HFF-Myc (cell line): ENCODE results near the gene ACOT8.

Experiments used
- DNase-seq: peaks from one replicate; pipeline ENCODE4 v3.0.0-alpha.2; 2011; ENCODE audit warnings: low read depth; ENCODE audit errors: extremely low read depth
- H3K4me3 ChIP-seq: replicated peaks from 2 replicates; pipeline ENCODE4 v1.5.1; 2011; ENCODE audit warnings: low read depth, mild to moderate bottlenecking, control low read depth, low read length
- TF ChIP-seq, protein P1 (sequence below): IDR thresholded peaks from 2 replicates; pipeline ENCODE4 v1.5.1; 2012; ENCODE audit warnings: mild to moderate bottlenecking, low read depth, low read length, control low read depth; ENCODE audit errors: missing control alignments

ACOT8 gene

DNA sequence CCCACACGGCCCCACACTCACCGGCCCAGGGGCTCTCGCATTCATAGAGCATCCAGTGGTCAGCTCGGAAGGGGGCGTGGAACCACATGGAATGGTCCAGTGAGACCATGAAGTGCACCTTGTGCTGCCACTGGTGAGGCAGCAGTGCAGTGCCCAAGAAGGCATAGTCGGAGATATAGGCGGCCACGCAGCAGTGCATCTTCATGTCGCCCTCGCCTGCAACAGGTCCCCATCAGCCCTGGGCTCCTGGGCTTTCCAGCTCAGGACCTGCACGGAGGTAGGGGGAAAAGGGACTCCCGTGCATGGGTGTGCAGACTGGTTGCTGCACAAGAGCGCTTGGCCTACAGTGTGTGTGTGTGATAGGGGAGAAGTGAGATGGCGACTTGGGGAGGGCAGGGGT, 13.7 kb downstream of the ACOT8 start:
- TF ChIP-seq, protein P1, sequence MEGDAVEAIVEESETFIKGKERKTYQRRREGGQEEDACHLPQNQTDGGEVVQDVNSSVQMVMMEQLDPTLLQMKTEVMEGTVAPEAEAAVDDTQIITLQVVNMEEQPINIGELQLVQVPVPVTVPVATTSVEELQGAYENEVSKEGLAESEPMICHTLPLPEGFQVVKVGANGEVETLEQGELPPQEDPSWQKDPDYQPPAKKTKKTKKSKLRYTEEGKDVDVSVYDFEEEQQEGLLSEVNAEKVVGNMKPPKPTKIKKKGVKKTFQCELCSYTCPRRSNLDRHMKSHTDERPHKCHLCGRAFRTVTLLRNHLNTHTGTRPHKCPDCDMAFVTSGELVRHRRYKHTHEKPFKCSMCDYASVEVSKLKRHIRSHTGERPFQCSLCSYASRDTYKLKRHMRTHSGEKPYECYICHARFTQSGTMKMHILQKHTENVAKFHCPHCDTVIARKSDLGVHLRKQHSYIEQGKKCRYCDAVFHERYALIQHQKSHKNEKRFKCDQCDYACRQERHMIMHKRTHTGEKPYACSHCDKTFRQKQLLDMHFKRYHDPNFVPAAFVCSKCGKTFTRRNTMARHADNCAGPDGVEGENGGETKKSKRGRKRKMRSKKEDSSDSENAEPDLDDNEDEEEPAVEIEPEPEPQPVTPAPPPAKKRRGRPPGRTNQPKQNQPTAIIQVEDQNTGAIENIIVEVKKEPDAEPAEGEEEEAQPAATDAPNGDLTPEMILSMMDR = no peak
- DNase-seq = no peak
- H3K4me3 ChIP-seq = no peak overlapping the region

DNA sequence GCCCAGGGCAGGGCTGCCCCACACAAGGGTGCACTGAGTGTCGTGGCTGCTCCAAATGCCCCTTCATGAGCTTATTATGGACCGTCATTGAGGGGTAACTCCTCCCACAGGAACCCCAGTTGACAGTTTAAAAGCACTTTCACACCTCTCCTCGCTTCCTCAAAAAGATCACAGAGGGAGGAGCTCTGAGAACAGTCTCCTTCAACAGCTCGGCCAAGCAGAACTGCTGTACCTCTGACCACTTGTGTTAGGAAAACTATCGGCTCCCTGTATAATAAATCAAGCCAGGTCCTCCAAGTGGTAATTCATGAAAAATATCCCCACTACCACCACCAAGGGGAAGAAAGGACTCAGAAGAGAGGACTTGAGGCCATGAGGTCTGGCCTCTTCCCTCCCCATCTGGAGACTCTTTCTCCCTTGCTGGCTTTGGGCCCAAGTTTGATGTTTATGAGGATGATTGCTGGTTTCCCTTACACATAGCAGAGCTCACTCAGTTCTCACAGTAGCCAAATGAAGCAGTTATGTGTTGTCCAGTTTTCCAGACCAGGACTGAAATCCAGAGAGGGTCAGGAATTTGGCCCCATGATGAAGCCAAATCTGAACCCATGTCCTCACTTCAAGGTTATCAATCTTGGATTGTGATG, 14.9 kb downstream of the ACOT8 start:
- no peak overlapping the region for H3K4me3 ChIP-seq
- no peak for DNase-seq
- TF ChIP-seq, protein P1 = no peak

DNA sequence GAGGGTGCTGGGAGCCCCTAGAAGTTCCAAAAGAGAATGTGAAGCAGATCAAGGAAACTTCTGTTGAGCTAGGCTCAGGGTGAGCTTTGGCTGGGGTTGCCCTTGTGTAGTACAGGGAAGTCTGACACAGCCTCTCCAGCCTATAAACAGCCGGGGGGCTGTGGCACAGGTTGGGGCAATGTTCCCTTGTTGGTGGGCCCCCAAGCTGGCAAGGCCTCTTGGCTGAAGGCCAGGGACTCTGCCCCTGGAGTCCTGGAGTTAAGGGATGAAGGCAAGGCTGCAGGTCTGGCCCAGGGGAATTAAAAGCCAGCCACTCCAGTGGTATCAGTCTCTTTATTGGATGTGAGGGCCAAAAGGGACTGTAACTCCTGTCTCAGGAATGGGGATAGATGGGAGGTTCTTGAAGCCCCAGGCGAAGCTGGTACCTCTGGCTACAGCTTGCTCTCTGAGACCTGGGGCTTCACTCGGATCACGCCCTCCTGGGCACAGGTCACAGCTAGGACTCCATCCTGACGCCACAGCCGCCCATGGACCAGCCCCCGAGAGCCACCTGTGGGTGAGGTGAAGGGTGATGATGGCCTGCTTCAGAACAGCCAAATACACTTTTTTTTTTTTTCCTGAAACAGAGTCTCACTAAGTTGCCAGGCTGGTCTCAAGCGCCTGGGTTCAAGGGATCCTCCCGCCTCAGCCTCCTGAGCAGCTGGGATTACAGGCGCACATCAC, 15.6 kb downstream of the ACOT8 start:
- TF ChIP-seq, protein P1 = no peak
- DNase-seq = no peak
- no peak overlapping the region for H3K4me3 ChIP-seq

DNA sequence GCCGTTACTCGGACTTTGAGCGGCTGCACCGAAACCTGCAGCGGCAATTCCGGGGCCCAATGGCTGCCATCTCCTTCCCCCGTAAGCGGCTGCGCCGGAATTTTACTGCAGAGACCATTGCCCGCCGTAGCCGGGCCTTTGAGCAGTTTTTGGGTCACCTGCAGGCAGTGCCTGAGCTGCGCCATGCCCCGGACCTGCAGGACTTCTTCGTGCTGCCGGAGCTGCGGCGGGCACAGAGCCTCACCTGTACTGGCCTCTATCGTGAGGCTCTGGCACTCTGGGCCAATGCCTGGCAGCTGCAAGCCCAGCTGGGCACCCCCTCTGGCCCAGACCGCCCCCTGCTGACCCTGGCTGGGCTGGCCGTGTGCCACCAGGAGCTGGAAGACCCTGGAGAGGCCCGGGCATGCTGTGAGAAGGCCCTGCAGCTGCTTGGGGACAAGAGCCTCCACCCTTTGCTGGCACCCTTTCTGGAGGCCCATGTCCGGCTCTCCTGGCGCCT, 16.4 kb downstream of the ACOT8 start:
- TF ChIP-seq, protein P1 = no peak
- no peak for DNase-seq
- no peak overlapping the region for H3K4me3 ChIP-seq

DNA sequence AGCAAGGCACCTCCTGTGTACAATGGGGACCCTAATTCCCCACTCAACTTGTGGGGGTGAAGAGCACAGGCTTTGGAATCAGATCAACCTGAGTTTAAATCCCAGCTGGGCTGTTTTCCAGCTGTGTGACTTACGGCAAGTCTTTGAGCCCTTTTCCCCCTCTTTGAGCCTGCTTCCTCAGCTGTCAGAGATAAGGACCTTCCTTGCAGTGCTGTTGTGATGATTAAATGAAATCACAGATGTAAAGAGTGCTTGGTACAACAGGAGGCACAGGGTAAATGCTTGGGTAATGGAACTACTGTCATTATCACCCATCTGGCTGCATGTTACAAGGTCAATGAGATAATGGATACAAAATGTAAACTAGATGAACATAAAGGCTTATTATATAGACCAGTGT, 20.4 kb downstream of the ACOT8 start:
- no peak for DNase-seq
- TF ChIP-seq, protein P1 = no peak
- no peak overlapping the region for H3K4me3 ChIP-seq

DNA sequence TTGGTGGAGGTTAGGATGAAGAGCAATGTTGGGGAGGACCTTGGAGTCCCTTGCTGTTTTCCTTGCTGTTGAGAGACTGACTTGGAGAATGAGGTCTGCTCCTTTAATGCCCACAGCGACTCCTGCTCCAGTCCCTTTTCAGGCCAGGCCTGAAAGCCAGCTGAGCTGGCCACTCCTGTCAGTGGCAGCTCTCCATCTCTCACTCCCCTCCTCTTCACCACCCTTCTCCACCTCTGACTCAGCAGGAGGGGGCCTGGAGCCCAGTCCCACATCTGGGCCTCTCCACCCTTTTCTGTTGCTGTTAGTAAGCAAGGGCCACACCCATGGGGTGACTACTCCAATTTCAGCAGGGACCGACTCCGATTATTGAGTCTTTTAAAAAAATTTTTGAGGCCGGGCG, 21.4 kb downstream of the ACOT8 start:
- H3K4me3 ChIP-seq = peak overlapping the region; percentile 63; the same call in 1 of the 2 replicates
- TF ChIP-seq, protein P1 = no peak
- no peak for DNase-seq
